NCI-H2107 (cell line): ENCODE data around the gene LHPP.
"Not testable (repeated sequence)": the region's sequence is repeated elsewhere in the genome, so short reads cannot be mapped to it uniquely, and the experiment has no call there.

Experiments
- DNase-seq: peaks from one replicate; lab custom pipeline; 2025; lab: John Stamatoyannopoulos, UW

The LHPP gene

GRCh38 chr10:124573726-124574455 lies 112.3 kb downstream of the LHPP start:
- no peak for DNase-seq

- no peak for DNase-seq
Measured at GRCh38 chr10:124574456-124575070, 112.9 kb downstream of the LHPP start.

- no peak for DNase-seq
Measured at GRCh38 chr10:124575107-124576035, 113.7 kb downstream of the LHPP start.

- DNase-seq: no peak
Measured at GRCh38 chr10:124576526-124577420, 115.2 kb downstream of the LHPP start.

- no peak for DNase-seq
Measured at GRCh38 chr10:124577651-124578050, 116.0 kb downstream of the LHPP start.

GRCh38 chr10:124578231-124579010 lies 116.8 kb downstream of the LHPP start:
- no peak for DNase-seq

- DNase-seq: no peak
Measured at GRCh38 chr10:124579011-124579399, 117.4 kb downstream of the LHPP start.

- DNase-seq: no peak
Measured at GRCh38 chr10:124586142-124586541, 124.5 kb downstream of the LHPP start.

GRCh38 chr10:124587811-124588211 lies 126.2 kb downstream of the LHPP start:
- no peak for DNase-seq

GRCh38 chr10:124588341-124588735 lies 126.7 kb downstream of the LHPP start:
- DNase-seq: not testable (repeated sequence)

GRCh38 chr10:124588736-124589490 lies 127.3 kb downstream of the LHPP start:
- no peak for DNase-seq

- no peak for DNase-seq
Measured at GRCh38 chr10:124589491-124590041, 127.9 kb downstream of the LHPP start.

- DNase-seq: no peak
Measured at GRCh38 chr10:124590216-124591122, 128.8 kb downstream of the LHPP start.

- no peak for DNase-seq
Measured at GRCh38 chr10:124591123-124591495, 129.5 kb downstream of the LHPP start.

GRCh38 chr10:124592101-124592500 lies 130.5 kb downstream of the LHPP start:
- no peak for DNase-seq

- no peak for DNase-seq
Measured at GRCh38 chr10:124592736-124593430, 131.3 kb downstream of the LHPP start.

GRCh38 chr10:124593431-124593985 lies 131.9 kb downstream of the LHPP start:
- DNase-seq: no peak

GRCh38 chr10:124594240-124594639 lies 132.6 kb downstream of the LHPP start:
- DNase-seq: no peak
